ENCODE results near the gene PNMA8A. TPM values are rescaled to one million over a fixed set of nuclear protein-coding genes. Genes with fewer than 3 reads are reported as not detected.

Gene PNMA8A
- total and polyA plus RNA-seq, 7 experiments from 2014 or later: 0.62 to 0.86 TPM; not detected in 5

- POLR2A ChIA-PET: interaction anchor here (0.8 kb wide), 1 partner anchor 1744 kb away, joined by 3 read pairs; no protein-coding TSS in a partner anchor
- Histone ChIP-seq H3K4me1 (ENCODE audit: control insufficient read depth in 2 of 2, insufficient read depth in 2 of 2, low read length in 2 of 2) (peaks cover 3 to 22% of the 10 kb centered on the region in 2 donors), H3K27ac (ENCODE audit: low read depth, low read length) (no peak overlapping the region), H3K4me3 (ENCODE audit: low read length) (no peak overlapping the region), H3K9me3 (ENCODE audit: control insufficient read depth in 2 of 3, low read length in 3 of 3) (no peaks in the 10 kb centered on the region), H3K36me3 (ENCODE audit: control insufficient read depth in 2 of 3, insufficient read depth in 3 of 3, low read length in 3 of 3) (no peaks in the 10 kb centered on the region), H3K27me3 (ENCODE audit: control insufficient read depth in 2 of 2, insufficient read depth in 2 of 2, low read length in 2 of 2) (peaks cover 5 to 34% of the 10 kb centered on the region in 2 donors)
- H3K27ac Mint-ChIP-seq: peak overlapping the region in 1 of 9 donors; percentile 52
- no peaks in the 10 kb centered on the region for H3K36me3 Mint-ChIP-seq
- H3K4me3 Mint-ChIP-seq: peak overlapping the region in 5 of 10 donors; percentile 41 to 63 (median 54)
- H3K4me1 Mint-ChIP-seq: peaks cover 18 to 60% (median 43%) of the 10 kb centered on the region in 7 donors
- peaks cover 0 to 4% (median 0%) of the 10 kb centered on the region in 11 donors for H3K9me3 Mint-ChIP-seq
- DNase-seq: no peak
- intact Hi-C loops (cut with micrococcal nuclease): loop anchor here (1.0 to 5.0 kb wide), 5 partner anchors 23 to 412 kb away; partner anchors contain the start of gene PPP5C (in 1 of the 2)
- ATAC-seq: no peak
- CTCF ChIA-PET: interaction anchor here (0.6 to 3.9 kb wide), 7 partner anchors 26 to 333 kb away, joined by 3 to 25 read pairs (median 3); no protein-coding TSS in a partner anchor
- peaks cover 66 to 86% (median 72%) of the 10 kb centered on the region in 5 donors for H3K27me3 Mint-ChIP-seq
Observed at GRCh38 chr19:46489445-46490272, 18.3 kb upstream of the PNMA8A start.

DNA sequence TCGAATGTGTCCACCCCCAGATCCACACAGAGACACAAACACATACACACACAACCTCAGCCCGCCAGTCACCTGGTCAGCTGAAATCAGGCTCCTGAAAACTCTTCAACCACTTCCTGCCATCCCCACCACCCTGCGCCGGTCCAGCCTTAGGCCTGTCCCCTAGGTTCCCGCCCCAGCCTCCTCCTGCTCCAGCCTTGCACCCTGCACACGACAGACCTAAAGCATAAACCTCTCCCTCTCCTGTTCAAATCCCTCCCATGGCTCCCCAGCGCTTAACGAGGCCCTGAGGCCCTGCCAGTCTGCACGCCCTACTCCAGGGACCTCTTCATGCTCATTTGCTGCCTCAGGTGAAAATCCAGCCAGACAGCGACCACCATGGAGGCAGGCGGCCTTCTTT lies 17.2 kb upstream of the PNMA8A start:
- H3K9me3 ChIP-seq (ENCODE audit: control insufficient read depth in 2 of 3, low read length in 3 of 3): no peaks in the 10 kb centered on the region
- DNase-seq (no peak), ATAC-seq (no peak)
- no peaks in the 10 kb centered on the region for H3K36me3 ChIP-seq (ENCODE audit: control insufficient read depth in 2 of 3, insufficient read depth in 3 of 3, low read length in 3 of 3)
- POLR2A ChIA-PET: no interaction called here
- CTCF ChIA-PET: interaction anchor here (0.7 to 3.9 kb wide), 6 partner anchors 10 to 334 kb away, joined by 3 to 25 read pairs (median 6); no protein-coding TSS in a partner anchor
- H3K27me3 ChIP-seq (ENCODE audit: control insufficient read depth in 2 of 2, insufficient read depth in 2 of 2, low read length in 2 of 2): peaks cover 5 to 34% of the 10 kb centered on the region in 2 donors
- Mint-ChIP-seq H3K36me3 (no peaks in the 10 kb centered on the region), H3K9me3 (peaks cover 0 to 4% (median 0%) of the 10 kb centered on the region in 11 donors), H3K27me3 (peaks cover 60 to 85% (median 73%) of the 10 kb centered on the region in 5 donors), H3K4me3 (peak overlapping the region in 6 of 10 donors; percentile 4 to 65 (median 46)), H3K4me1 (peaks cover 12 to 50% (median 35%) of the 10 kb centered on the region in 7 donors), H3K27ac (peak overlapping the region in 1 of 9 donors; percentile 35)
- intact Hi-C loops (cut with micrococcal nuclease): loop anchor here (1.0 to 5.0 kb wide), 5 partner anchors 24 to 411 kb away; partner anchors contain the start of gene PPP5C (in 1 of the 2)
- no peak overlapping the region for H3K4me3 ChIP-seq (ENCODE audit: low read length)
- peaks cover 3 to 22% of the 10 kb centered on the region in 2 donors for H3K4me1 ChIP-seq (ENCODE audit: control insufficient read depth in 2 of 2, insufficient read depth in 2 of 2, low read length in 2 of 2)
- no peak overlapping the region for H3K27ac ChIP-seq (ENCODE audit: low read depth, low read length)

DNA sequence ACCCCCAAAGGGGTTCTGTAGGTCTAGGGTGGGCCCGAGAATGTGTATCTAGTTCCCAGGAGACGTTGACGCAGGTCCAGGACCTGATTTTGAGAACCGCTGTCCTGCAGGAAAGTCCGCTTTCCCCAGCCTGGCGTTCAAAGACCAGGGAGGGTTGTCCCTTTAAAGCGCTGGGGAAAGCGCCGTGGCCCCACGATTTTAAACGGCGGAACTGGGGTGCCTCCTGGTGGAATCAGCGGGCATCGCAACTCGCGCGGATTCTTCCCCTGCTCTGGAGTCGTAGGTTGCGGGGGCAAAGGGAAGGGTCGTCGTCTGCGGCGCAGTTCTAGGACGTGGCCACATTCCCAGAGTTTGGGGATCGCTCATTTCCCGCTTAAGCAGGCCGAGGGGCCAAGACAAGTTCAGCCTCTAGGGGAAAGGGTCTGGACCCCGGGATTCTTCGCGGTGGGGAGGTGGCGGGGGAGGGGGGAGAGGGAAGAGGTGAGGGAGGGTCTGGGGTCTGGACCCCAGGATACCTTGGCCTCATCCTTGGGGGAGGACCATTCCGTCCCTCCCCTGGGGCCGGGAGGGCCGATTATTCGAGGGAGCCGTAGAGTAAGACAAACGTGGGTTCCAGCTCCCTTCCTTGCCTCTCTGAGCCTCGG lies 16.6 kb upstream of the PNMA8A start:
- H3K9me3 Mint-ChIP-seq: peaks cover 0 to 4% (median 0%) of the 10 kb centered on the region in 11 donors
- POLR2A ChIA-PET: no interaction called here
- Histone ChIP-seq H3K27me3 (ENCODE audit: control insufficient read depth in 2 of 2, insufficient read depth in 2 of 2, low read length in 2 of 2) (peaks cover 5 to 34% of the 10 kb centered on the region in 2 donors), H3K9me3 (ENCODE audit: control insufficient read depth in 2 of 3, low read length in 3 of 3) (no peaks in the 10 kb centered on the region), H3K4me1 (ENCODE audit: control insufficient read depth in 2 of 2, insufficient read depth in 2 of 2, low read length in 2 of 2) (peaks cover 3 to 21% of the 10 kb centered on the region in 2 donors), H3K36me3 (ENCODE audit: control insufficient read depth in 2 of 3, insufficient read depth in 3 of 3, low read length in 3 of 3) (no peaks in the 10 kb centered on the region), H3K4me3 (ENCODE audit: low read length) (no peak overlapping the region), H3K27ac (ENCODE audit: low read depth, low read length) (no peak overlapping the region)
- peaks cover 12 to 50% (median 34%) of the 10 kb centered on the region in 7 donors for H3K4me1 Mint-ChIP-seq
- CTCF ChIA-PET: interaction anchor here (1.0 to 3.9 kb wide), 11 partner anchors 11 to 220 kb away, joined by 3 to 25 read pairs (median 4); no protein-coding TSS in a partner anchor
- H3K4me3 Mint-ChIP-seq: peak overlapping the region in 6 of 10 donors; percentile 20 to 67 (median 35)
- H3K27ac Mint-ChIP-seq: peak overlapping the region in 1 of 9 donors; percentile 13
- intact Hi-C loops (cut with micrococcal nuclease): loop anchor here (1.0 to 5.0 kb wide), 7 partner anchors 25 to 411 kb away; partner anchors contain the start of gene PPP5C (in 1 of the 2)
- peak; percentile 43 to 80 (median 65) for DNase-seq
- ATAC-seq: peak; percentile 79
- H3K27me3 Mint-ChIP-seq: peaks cover 60 to 88% (median 71%) of the 10 kb centered on the region in 5 donors
- no peaks in the 10 kb centered on the region for H3K36me3 Mint-ChIP-seq

GRCh38 chr19:46487178-46487801 lies 15.9 kb upstream of the PNMA8A start:
- no peak for ATAC-seq
- H3K4me1 Mint-ChIP-seq: peaks cover 12 to 50% (median 34%) of the 10 kb centered on the region in 7 donors
- peak overlapping the region in 3 of 10 donors; percentile 38 to 67 (median 57) for H3K4me3 Mint-ChIP-seq
- peaks cover 60 to 93% (median 75%) of the 10 kb centered on the region in 5 donors for H3K27me3 Mint-ChIP-seq
- Histone ChIP-seq H3K4me3 (ENCODE audit: low read length) (no peak overlapping the region), H3K9me3 (ENCODE audit: control insufficient read depth in 2 of 3, low read length in 3 of 3) (no peaks in the 10 kb centered on the region), H3K27ac (ENCODE audit: low read depth, low read length) (no peak overlapping the region), H3K4me1 (ENCODE audit: control insufficient read depth in 2 of 2, insufficient read depth in 2 of 2, low read length in 2 of 2) (peaks cover 3 to 14% of the 10 kb centered on the region in 2 donors), H3K27me3 (ENCODE audit: control insufficient read depth in 2 of 2, insufficient read depth in 2 of 2, low read length in 2 of 2) (peaks cover 5 to 34% of the 10 kb centered on the region in 2 donors), H3K36me3 (ENCODE audit: control insufficient read depth in 2 of 3, insufficient read depth in 3 of 3, low read length in 3 of 3) (no peaks in the 10 kb centered on the region)
- no peak for DNase-seq
- H3K36me3 Mint-ChIP-seq: no peaks in the 10 kb centered on the region
- peak overlapping the region in 1 of 9 donors; percentile 24 for H3K27ac Mint-ChIP-seq
- intact Hi-C loops (cut with micrococcal nuclease): loop anchor here (1.0 to 5.0 kb wide), 3 partner anchors 85 to 410 kb away; no protein-coding TSS in a partner anchor
- POLR2A ChIA-PET: no interaction called here
- peaks cover 0 to 4% (median 0%) of the 10 kb centered on the region in 11 donors for H3K9me3 Mint-ChIP-seq
- CTCF ChIA-PET: interaction anchor here (1.0 to 3.9 kb wide), 10 partner anchors 17 to 219 kb away, joined by 3 to 25 read pairs (median 4); no protein-coding TSS in a partner anchor

DNA sequence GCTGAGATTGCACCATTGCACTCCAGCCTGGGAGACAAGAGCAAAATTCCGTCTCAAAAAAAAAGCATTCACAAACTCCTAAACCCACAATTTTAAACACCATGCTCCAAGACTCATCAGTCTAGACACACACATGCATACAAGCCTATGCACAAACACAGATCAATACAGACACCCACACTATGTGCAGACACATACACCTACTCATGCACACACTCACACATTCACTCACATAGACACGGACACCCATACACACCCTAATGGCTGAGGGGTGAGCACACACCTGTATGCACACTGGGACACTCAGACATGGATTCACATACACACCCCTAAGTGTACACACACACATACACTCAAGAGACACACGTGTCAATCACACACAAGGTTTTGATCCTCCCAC lies 15.0 kb upstream of the PNMA8A start:
- ChIA-PET POLR2A (no interaction called here), CTCF (no interaction called here)
- H3K27me3 Mint-ChIP-seq: peaks cover 56 to 89% (median 74%) of the 10 kb centered on the region in 5 donors
- intact Hi-C loops (cut with micrococcal nuclease): loop anchor here in 1 of 2 donors (5.0 kb wide), 1 partner anchor 409 kb away; no protein-coding TSS in a partner anchor
- no peak overlapping the region for H3K27ac Mint-ChIP-seq
- Histone ChIP-seq H3K27ac (ENCODE audit: low read depth, low read length) (no peak overlapping the region), H3K4me1 (ENCODE audit: control insufficient read depth in 2 of 2, insufficient read depth in 2 of 2, low read length in 2 of 2) (peaks cover 3 to 12% of the 10 kb centered on the region in 2 donors), H3K27me3 (ENCODE audit: control insufficient read depth in 2 of 2, insufficient read depth in 2 of 2, low read length in 2 of 2) (peaks cover 5 to 27% of the 10 kb centered on the region in 2 donors), H3K4me3 (ENCODE audit: low read length) (no peak overlapping the region), H3K36me3 (ENCODE audit: control insufficient read depth in 2 of 3, insufficient read depth in 3 of 3, low read length in 3 of 3) (no peaks in the 10 kb centered on the region), H3K9me3 (ENCODE audit: control insufficient read depth in 2 of 3, low read length in 3 of 3) (no peaks in the 10 kb centered on the region)
- ATAC-seq (no peak), DNase-seq (no peak)
- H3K9me3 Mint-ChIP-seq: peaks cover 0 to 4% (median 0%) of the 10 kb centered on the region in 11 donors
- H3K4me1 Mint-ChIP-seq: peaks cover 10 to 42% (median 27%) of the 10 kb centered on the region in 7 donors
- H3K36me3 Mint-ChIP-seq: no peaks in the 10 kb centered on the region
- H3K4me3 Mint-ChIP-seq: no peak overlapping the region

All from naive thymus-derived CD4-positive, alpha-beta T cell (primary cell).